HL-60/S4 treated with retinoic acid at 250 ng/mL for 4 days and 3 days (cell line): ENCODE data around the gene SEC16B.
"Not testable (repeated sequence)": the region's sequence is repeated elsewhere in the genome, so short reads cannot be mapped to it uniquely, and the experiment has no call there.

Source experiments
- in situ Hi-C: fragments of 300-500 bp; cut with MboI; formaldehyde crosslinking; loops from 2 replicates; pipeline ENCODE4 v1.7.0; 2022; ENCODE audit warnings: low sequenced_read_pairs

Gene SEC16B

GRCh38 chr1:177969825-177970371 is at the start of gene SEC16B:
TSS of gene SEC16B (minus strand) at chr1:177970058. CDS start at chr1:177967981, 2,077 bp downstream.
- in situ Hi-C loops, result no loop called here

- in situ Hi-C loops, result no loop called here
Measured at GRCh38 chr1:178019622-178020021, 49.8 kb upstream of the SEC16B start.

GRCh38 chr1:178019208-178019607 is 49.4 kb upstream of the SEC16B start:
- in situ Hi-C loops, result no loop called here

- in situ Hi-C loops, result no loop called here
Measured at GRCh38 chr1:178017517-178017916, 47.7 kb upstream of the SEC16B start.

GRCh38 chr1:178011864-178012503 is 42.1 kb upstream of the SEC16B start:
- in situ Hi-C loops, result no loop called here

- in situ Hi-C loops, result no loop called here
Measured at GRCh38 chr1:178011465-178011828, 41.6 kb upstream of the SEC16B start.

DNA sequence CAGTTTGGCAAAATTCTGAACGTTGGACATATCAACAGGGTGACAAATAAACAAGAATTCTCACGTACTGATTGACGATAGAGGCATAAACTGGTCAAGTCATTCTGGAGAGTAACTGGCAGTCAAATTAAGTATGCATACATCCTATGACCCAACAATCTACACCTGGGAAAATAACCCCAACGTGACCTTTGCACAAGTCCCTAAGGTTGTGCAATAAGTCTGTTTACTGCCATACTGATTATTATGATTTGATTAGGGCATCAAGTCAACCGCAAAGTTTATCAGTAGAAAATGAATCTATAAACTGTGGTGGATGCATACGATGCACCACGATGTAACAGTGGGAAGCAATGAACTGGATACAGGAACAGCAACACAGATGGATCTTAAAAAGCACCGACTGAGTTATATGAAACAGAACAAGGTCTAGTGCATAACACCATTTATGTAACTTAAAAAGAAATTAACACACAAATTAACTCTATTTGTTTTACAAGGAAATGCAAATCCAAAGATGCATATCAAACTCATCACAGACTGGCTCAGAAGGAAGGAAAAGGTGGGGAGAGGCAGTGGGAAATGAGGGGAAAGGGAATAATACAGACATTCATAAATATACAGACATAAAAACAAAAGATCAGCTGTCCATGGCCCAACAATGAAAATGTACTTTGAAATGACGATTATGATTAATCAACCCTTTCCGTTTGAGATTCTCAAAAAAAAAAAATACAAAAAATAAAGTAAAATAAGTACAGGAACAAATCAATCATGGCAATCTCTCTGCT is 41.0 kb upstream of the SEC16B start:
- in situ Hi-C loops, result no loop called here

DNA sequence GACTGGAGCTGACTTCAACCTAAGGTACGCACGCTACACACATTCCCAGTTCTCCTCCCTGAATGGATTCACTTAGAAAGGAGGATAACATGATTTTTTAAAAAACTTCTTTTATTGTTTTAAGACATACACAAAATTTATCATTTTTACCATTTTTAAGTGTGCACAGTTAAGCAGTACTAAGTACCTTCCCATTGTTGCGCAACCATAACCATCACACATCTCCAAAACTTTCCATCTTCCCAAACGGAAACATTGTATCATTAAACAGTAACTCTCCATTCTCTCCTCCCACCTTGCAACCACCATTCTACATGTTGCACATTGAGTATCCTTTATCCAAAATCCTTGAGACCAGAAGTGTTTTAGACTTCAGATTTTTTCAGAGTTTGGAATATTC is 36.2 kb upstream of the SEC16B start:
- in situ Hi-C loops, result no loop called here

DNA sequence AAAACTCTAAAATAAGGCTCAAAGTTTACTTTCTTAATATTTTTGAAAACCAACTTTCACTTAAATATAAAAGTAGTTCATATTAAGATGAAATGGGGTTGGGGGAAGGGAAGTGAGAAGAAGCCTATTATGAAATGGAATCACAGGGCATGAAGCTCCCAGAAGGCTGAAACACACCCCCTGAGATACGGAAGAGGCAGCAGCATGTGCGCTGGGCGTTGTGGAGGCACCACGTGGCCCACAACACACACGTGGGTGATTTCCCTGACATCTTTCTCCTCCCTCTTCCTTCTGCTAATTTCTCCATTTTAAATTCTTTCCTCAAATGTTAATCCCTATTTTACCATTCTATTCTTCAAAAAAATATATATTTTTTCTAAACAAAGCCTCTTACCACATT is 35.6 kb upstream of the SEC16B start:
- in situ Hi-C loops, result no loop called here

- in situ Hi-C loops, result no loop called here
Measured at GRCh38 chr1:178004926-178005391, 35.1 kb upstream of the SEC16B start.

DNA sequence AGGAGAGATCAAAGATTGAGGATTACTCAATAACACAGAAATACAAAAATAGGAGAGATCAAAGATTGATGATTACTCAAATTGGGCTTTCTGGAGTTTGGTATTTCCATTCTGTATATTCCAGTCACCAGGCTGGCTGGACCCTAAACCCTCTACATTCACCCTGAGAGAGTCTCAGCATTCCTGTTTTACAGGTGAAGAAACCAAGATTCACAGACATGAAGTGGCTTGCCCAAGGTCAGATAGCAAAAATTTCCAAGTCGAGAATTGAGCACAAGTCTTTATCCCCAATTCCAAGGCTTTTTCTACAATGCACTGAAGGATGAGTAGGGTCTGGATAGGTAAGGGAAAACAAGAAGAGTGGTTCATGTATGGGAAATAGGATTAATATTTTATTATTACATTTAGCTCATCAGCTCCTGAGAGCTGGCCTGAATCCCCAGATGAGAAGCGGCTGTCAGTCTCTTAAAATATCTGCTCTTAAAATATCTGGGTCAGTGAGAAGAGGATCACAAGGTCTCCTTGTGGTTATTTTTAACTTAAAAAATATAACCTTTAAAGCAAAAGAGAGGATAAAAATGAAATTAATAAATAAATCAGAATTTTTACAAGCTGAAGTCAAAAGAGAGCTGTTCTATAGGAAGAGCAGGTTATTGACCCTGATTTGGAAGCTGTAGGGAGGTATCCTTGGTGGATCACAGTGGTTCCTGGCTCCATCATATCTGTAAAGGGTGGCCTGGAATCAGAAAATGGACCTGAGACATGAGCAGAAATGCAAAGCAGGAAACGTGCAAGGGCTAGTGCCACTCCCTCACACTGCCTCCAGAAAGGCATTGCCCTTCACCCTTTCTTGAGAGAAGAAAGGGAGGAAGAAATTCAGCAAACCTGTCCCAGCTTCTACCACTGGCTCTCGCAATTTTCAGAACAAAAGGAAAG is 29.1 kb upstream of the SEC16B start:
- in situ Hi-C loops, result no loop called here

DNA sequence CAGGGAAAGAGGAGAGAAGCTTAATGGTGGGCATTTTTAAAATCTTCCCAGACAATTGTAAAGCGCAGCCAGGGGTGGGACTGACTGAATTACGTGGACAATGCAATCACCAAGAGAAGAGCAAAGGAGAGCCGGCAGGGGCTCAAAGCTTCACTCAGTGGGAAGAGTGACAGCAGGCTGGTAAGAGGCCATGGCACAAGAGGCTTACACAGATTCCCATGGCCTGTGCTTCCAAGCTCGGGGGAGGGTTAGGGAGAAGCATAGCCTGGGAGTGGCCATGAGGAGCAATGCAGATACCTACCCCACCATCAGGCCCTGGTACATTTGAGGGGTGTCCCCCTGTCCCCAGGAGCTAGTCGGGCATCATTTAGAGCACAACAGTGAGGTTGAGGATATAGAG is 27.1 kb upstream of the SEC16B start:
- in situ Hi-C loops, result no loop called here

DNA sequence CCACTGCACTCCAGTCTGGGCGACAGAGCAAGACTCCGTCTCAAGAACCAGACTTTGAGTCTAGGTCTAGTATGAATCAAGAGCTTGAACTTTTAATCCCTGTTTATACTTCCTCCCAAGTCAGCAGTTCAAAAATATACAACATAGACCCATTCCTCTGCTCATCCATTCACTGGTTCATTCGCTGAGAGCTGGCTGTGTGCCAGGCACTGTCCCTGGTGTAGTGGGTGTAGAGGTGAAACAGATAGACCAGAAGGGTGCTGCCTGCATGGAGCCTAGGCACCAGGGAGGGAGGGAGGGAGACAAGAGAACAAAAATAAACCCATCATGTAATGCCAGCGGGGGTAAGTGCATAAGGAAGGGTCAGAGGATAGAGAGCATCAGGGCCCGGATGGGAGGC is 25.5 kb upstream of the SEC16B start:
- in situ Hi-C loops, result no loop called here

GRCh38 chr1:177986281-177986680 is 16.4 kb upstream of the SEC16B start:
- in situ Hi-C loops, result not testable (repeated sequence)

- in situ Hi-C loops, result no loop called here
Measured at GRCh38 chr1:177984761-177985160, 14.9 kb upstream of the SEC16B start.

DNA sequence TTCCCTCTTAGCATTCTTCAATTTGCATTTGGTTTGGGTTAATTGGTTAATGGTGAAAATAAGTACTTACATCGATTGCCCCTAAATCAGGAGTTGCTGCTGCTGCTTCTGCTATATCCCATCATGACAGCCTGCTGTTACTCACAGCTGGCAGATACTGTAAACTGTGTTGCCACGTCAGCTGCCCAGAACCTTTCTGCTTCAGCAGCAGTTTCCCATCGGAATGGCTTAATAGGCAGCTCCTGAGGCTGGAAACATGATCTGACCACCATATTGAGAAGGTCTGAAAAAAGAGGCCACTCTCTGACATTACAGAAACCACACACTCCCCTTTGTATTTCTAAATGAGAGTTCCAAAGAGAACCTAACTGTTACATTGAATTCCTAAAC is 14.3 kb upstream of the SEC16B start:
- in situ Hi-C loops, result no loop called here

DNA sequence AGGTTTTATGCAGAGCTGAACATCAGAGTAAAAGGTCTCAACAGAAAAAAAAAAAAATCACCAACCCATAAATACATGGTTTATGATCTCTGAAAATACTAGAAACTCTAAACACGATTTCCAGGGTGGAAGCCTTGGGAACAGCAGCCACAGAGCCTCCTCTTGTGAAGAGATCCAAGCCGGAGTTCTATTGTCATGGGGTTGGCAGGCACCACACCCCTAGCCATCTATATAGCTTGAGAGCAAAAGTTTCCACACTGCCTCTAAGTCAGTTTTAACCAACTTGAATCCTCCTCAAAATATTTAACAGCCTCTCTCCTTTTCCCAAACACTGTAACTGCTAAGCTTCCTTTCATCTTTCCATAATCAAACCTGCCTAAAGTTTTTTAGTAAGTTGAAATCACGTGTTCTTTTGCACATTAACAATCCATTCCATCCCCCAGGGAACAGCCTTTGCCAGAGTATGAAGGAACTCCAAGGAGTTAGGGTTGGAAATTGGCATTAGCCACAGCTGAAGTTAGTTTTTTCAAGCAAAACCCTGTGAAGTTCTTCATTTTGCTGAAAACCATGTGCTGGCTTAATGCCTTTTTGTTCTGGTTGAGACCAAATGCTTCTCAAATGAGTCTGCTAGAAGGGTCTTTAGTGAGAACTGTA is 13.8 kb upstream of the SEC16B start:
- in situ Hi-C loops, result no loop called here

DNA sequence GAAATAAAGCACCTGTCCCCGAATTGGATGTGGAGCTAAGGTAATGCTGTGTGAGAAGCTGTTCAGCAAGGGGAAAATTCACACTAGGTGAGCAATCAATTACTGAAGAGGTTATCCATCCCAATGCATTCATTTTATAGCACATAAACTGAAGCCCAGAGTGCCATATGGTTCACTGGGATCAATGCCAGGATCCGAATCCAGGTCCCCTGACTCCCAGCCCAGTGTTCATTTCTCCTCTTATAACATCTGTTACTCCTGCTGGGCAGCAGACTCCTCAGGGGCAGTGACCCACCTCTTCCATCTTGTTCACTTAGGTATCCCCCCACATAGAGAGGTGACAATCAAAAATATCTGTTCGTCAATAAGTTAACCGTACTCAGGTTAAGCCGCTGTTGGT is 13.2 kb upstream of the SEC16B start:
- in situ Hi-C loops, result no loop called here

GRCh38 chr1:177981200-177981599 is 11.3 kb upstream of the SEC16B start:
- in situ Hi-C loops, result no loop called here

- in situ Hi-C loops, result no loop called here
Measured at GRCh38 chr1:177979272-177979671, 9.4 kb upstream of the SEC16B start.

DNA sequence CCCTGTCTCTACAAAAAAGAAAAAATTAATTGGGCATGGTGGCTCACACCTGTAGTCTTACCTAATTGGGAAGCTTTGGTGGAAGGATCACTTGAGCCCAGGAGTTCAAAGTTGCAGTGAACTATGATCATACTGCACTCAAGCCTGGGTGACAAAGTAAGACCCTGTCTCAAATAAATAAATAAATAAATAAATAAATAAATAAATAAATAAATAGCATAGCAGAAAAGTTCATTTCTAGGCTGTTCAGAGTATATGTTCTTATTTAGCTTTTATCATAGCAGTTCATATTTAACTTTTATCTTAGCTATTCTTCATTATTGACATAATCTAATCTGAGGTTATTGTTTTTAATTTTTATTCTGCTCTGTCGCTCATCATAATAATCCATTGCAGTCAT is 8.7 kb upstream of the SEC16B start:
- in situ Hi-C loops, result no loop called here
